Sigmoid colon (tissue), 7 donors: ENCODE results near the gene KRTAP10-4. TPM values are rescaled to one million over a fixed set of nuclear protein-coding genes. Genes with fewer than 3 reads are reported as not detected.

Experiments used
- DNase-seq: peaks from one replicate; pipeline ENCODE4 v3.0.0-alpha.2; 2019
- H3K27ac ChIP-seq, 4 donors: fragments of 200-600 bp; sonication (generic); one replicate each; pipeline ENCODE4 v1.5.1; 2016 to 2019; ENCODE audit warnings: mild to moderate bottlenecking in 1 of 4
- H3K27me3 ChIP-seq, 3 donors: fragments of 200-600 bp; sonication (generic); one replicate each; pipeline ENCODE4 v1.5.1; 2019; ENCODE audit warnings: mild to moderate bottlenecking in 1 of 3
- H3K36me3 ChIP-seq, 4 donors: fragments of 200-600 bp; sonication (generic); one replicate each; pipeline ENCODE4 v1.5.1; 2016 to 2019
- H3K4me1 ChIP-seq, 4 donors: fragments of 200-600 bp; sonication (generic); one replicate each; pipeline ENCODE4 v1.5.1; 2017 to 2019
- H3K4me3 ChIP-seq, 4 donors: fragments of 200-600 bp; sonication (generic); one replicate each; pipeline ENCODE4 v1.5.1; 2017 to 2019; ENCODE audit warnings: mild to moderate bottlenecking in 2 of 4, moderate library complexity in 1 of 4
- H3K9me3 ChIP-seq, 4 donors: fragments of 200-600 bp in 3 of 4; sonication (generic) in 3 of 4; one replicate each; pipeline versions ENCODE4 v1.5.1 to v1.6.1; 2013 to 2019
- EP300 ChIP-seq, 4 donors: sonication (generic); formaldehyde crosslinking; IDR thresholded peaks; one replicate each; pipeline ENCODE4 v1.6.1; 2017; ENCODE audit warnings: antibody characterized with exemption in 4 of 4
- POLR2A ChIP-seq, 2 donors: fragments of 450-650 bp; IDR thresholded peaks; one replicate each; pipeline ENCODE4 v1.6.1; 2016; ENCODE audit warnings: antibody characterized with exemption in 2 of 2, mild to moderate bottlenecking in 2 of 2, moderate library complexity in 2 of 2
- POLR2AphosphoS5 ChIP-seq, 4 donors: sonication (generic); formaldehyde crosslinking; IDR thresholded peaks; one replicate each; pipeline ENCODE4 v1.6.1; 2017; ENCODE audit warnings: antibody characterized with exemption in 4 of 4
- WGBS, 2 donors: extraction: QIAGEN DNeasy Blood & Tissue Kit; methylation state at CpG; one replicate each; pipeline ENCODE4 v1.1.7; 2013; 5-methylcytosine and 5-hydroxymethylcytosine counted together
- intact Hi-C: fragments of 100-400 bp; cut with DNase I; formaldehyde crosslinking; loops from one replicate; pipeline ENCODE4 v1.15.1; 2023
- polyA plus RNA-seq, 3 donors: library from polyadenylated mRNA; stranded (reverse); fragments of 200-250 nt; gene quantifications; one replicate each; pipeline ENCODE4 v1.2.3, GENCODE V29; 2013
- total RNA-seq, 4 donors: library from RNA; depleted of rRNA; stranded (reverse); fragments of >200 nt; gene quantifications; one replicate each; pipeline ENCODE4 v1.1.0, GENCODE V29; 2016
- TF ChIP-seq, protein P1 (sequence below), 4 experiments: fragments of 450-650 bp in 3 of 4; fragments of 200-600 bp in 1 of 4; IDR thresholded peaks; one replicate each; pipeline ENCODE4 v1.5.1; 2016 to 2019; ENCODE audit warnings: antibody characterized with exemption in 4 of 4, mild to moderate bottlenecking in 3 of 4, moderate library complexity in 2 of 4
- donor health status: healthy with polysubstance abuse.
- donor health status: Bipolar disorder and iron deficiency.
- donor health status: healthy.

Gene KRTAP10-4
- total and polyA plus RNA-seq, 7 donors: not detected

DNA sequence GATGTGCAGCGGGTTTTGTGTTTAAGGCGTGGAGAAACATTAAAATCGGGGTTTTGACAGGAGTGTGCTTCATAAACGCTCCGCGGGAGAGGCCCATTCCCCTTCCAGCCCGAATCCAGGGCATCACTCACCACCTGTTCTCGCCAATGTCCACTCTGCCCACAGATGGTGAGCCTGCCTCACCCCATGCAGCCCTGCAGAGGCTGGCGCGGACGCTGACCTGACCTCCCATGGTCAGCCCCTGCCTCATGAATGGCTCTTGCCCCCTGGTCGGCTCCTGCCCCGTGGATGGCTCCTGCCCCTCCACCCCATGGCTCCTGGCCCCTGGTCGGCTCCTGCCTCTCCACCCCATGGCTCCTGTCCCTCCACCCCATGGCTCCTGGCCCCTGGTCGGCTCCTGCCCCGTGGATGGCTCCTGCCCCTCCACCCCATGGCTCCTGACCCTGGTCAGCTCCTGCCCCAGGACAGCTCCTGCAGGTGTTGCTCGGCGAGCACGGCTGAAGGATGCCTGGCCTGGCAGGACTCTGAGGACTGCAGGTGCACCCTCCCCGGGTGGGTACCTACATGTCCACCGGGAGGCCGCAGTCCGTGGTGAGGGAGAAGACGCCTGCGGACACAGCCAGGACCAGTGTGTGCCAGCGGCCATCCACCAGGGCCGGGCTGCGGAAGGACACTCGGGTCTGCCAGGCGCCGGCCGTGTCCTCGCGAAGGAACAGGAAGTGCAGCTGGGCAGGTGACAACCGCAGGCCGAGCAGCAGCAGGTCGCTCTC lies 40.2 kb upstream of the KRTAP10-4 start:
- WGBS, 2 donors: 91 to 93% methylated on average over 37 of the region's 37 CpGs
- intact Hi-C loops: no loop called here
- no peak overlapping the region for H3K27ac ChIP-seq
- DNase-seq: peak; percentile 61
- H3K27me3 ChIP-seq: peaks cover 0 to 19% (median 0%) of the 10 kb centered on the region in 3 donors
- no peak overlapping the region for H3K4me3 ChIP-seq
- no peaks in the 10 kb centered on the region for H3K4me1 ChIP-seq
- H3K9me3 ChIP-seq: no peaks in the 10 kb centered on the region
- TF ChIP-seq POLR2A (IDR thresholded peaks at IDR 0.05): no peak
- no peak for TF ChIP-seq POLR2AphosphoS5 (IDR thresholded peaks at IDR 0.05)
- no peak for TF ChIP-seq EP300 (IDR thresholded peaks at IDR 0.05)
- TF ChIP-seq, protein P1, sequence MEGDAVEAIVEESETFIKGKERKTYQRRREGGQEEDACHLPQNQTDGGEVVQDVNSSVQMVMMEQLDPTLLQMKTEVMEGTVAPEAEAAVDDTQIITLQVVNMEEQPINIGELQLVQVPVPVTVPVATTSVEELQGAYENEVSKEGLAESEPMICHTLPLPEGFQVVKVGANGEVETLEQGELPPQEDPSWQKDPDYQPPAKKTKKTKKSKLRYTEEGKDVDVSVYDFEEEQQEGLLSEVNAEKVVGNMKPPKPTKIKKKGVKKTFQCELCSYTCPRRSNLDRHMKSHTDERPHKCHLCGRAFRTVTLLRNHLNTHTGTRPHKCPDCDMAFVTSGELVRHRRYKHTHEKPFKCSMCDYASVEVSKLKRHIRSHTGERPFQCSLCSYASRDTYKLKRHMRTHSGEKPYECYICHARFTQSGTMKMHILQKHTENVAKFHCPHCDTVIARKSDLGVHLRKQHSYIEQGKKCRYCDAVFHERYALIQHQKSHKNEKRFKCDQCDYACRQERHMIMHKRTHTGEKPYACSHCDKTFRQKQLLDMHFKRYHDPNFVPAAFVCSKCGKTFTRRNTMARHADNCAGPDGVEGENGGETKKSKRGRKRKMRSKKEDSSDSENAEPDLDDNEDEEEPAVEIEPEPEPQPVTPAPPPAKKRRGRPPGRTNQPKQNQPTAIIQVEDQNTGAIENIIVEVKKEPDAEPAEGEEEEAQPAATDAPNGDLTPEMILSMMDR (IDR thresholded peaks at IDR 0.05): no peak
- H3K36me3 ChIP-seq: no peaks in the 10 kb centered on the region

DNA sequence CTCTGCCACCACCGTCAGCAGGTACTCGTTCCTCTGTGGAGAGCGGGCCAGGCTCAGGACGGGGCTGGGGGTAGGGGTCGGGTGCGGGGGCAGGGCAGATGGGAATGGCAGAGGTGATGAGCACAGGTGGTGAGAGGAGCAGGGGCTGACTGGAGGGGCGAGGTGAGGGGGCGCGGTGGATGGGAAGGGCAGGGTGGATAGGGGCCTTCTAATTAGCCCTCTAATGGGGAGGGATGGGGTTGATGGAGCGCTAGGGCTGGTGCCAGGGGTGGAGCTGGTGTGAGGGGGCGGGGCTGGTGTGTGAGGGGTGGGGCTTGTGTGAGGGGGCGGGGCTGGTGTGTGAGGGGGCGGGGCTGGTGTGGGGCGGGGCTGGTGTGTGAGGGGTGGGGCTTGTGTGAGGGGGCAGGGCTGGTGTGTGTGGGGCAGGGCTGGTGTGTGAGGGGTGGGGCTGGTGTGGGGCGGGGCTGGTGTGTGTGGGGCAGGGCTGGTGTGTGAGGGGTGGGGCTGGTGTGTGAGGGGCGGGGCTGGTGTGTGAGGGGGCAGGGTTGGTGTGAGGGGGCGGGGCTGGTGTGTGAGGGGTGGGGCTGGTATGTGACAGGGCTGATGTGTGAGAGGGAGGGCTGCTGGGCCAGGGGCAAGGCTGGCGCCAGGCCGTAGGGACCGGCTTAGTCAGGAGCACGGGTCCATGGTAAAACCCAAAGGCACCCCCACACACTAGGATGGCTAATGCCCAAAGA lies 39.5 kb upstream of the KRTAP10-4 start:
- Histone ChIP-seq H3K36me3 (no peaks in the 10 kb centered on the region), H3K4me3 (no peak overlapping the region), H3K27ac (no peak overlapping the region), H3K4me1 (no peaks in the 10 kb centered on the region), H3K9me3 (no peaks in the 10 kb centered on the region), H3K27me3 (peaks cover 0 to 27% (median 0%) of the 10 kb centered on the region in 3 donors)
- intact Hi-C loops: no loop called here
- WGBS, 2 donors: 85 to 92% methylated on average over 21 of the region's 21 CpGs
- DNase-seq: peak; percentile 48
- no peak for TF ChIP-seq EP300 (IDR thresholded peaks at IDR 0.05)
- no peak for TF ChIP-seq POLR2A (IDR thresholded peaks at IDR 0.05)
- no peak for TF ChIP-seq POLR2AphosphoS5 (IDR thresholded peaks at IDR 0.05)
- TF ChIP-seq, protein P1 (IDR thresholded peaks at IDR 0.05): no peak

- Histone ChIP-seq H3K36me3 (no peaks in the 10 kb centered on the region), H3K27me3 (peaks cover 0 to 27% (median 0%) of the 10 kb centered on the region in 3 donors), H3K27ac (no peak overlapping the region), H3K9me3 (no peaks in the 10 kb centered on the region), H3K4me1 (no peaks in the 10 kb centered on the region), H3K4me3 (no peak overlapping the region)
- TF ChIP-seq POLR2AphosphoS5 (IDR thresholded peaks at IDR 0.05): no peak
- no peak for TF ChIP-seq EP300 (IDR thresholded peaks at IDR 0.05)
- TF ChIP-seq, protein P1 (IDR thresholded peaks at IDR 0.05): no peak
- TF ChIP-seq POLR2A (IDR thresholded peaks at IDR 0.05): no peak
- 91% methylated on average over 6 of the region's 6 CpGs for WGBS, 2 donors
- peak; percentile 24 for DNase-seq
- intact Hi-C loops: no loop called here
These were observed 38.8 kb upstream of the KRTAP10-4 start for GRCh38 chr21:44534688-44535087.

DNA sequence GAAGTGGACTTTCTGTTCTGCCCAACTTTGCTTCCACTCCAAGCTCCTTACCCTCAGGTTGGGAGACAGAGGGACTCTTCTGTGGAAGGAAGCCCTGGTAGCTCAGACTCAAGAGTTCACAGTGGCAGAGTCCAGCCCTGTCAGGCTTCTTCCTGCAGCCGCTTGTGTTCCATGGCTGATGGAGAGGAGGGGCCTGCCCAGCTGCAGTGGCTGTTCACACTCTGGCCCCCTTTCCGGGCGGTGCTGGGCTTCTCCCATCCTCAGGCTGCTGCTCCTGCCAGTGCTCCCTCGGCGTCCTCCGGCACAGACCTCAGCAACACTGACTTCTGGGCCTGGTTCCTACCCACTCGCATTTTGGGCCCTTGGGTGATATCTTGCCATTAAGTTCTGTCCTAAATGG lies 37.6 kb upstream of the KRTAP10-4 start:
- Histone ChIP-seq H3K36me3 (no peaks in the 10 kb centered on the region), H3K27ac (no peak overlapping the region), H3K4me1 (no peaks in the 10 kb centered on the region), H3K9me3 (peaks cover 0 to under 1% (median 0%) of the 10 kb centered on the region in 4 donors), H3K27me3 (peaks cover 0 to 23% (median 0%) of the 10 kb centered on the region in 3 donors), H3K4me3 (no peak overlapping the region)
- 67 to 74% methylated on average over 7 of the region's 7 CpGs for WGBS, 2 donors
- TF ChIP-seq, protein P1 (IDR thresholded peaks at IDR 0.05): no peak
- TF ChIP-seq EP300 (IDR thresholded peaks at IDR 0.05): no peak
- intact Hi-C loops: no loop called here
- DNase-seq: no peak
